Superior temporal gyrus (tissue), 1 donor: ENCODE measurements around the gene EXOSC7.
"Not testable (repeated sequence)": the region's sequence is repeated elsewhere in the genome, so short reads cannot be mapped to it uniquely, and the experiment has no call there.

Experiments used
- DNase-seq: peaks from one replicate; pipeline ENCODE4 v3.0.0-alpha.2; 2016; ENCODE audit errors: extremely low spot score

The EXOSC7 gene

DNA sequence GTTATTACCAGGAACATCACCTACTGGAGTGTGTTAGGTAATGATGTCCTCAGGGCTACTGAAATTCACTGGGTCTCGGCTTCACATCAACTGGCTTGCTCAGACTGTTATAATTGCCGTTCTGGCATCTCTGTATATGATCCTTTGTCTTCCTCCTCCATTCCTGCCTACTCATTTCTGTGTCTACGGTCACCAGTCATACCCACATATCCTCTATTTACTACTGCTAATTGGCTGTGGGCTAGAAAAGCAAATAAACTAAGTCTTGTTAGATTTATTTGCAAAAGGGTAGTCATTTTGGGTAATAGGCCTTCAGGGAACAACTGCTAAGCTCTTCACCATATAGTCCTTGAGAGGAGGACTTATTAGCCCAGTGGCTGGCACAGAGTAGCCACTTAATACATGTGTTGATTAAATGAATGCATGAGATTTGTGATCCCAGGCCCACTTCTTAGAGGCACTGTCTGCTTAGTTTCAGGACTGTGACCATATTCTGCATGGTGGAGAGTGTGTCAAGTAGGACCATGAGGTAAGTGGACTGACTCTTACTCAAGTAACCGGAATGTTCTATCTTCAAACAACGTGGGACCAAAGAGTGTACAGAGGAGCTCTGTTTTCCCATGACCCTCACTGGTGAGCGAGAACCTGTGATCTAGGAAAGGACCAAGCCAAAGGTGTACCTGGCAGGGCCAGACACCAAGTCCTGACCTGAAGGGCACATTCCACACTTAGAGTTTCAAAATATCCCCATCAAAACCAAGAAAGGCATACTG lies 13.2 kb upstream of the EXOSC7 start:
- DNase-seq: no peak

DNA sequence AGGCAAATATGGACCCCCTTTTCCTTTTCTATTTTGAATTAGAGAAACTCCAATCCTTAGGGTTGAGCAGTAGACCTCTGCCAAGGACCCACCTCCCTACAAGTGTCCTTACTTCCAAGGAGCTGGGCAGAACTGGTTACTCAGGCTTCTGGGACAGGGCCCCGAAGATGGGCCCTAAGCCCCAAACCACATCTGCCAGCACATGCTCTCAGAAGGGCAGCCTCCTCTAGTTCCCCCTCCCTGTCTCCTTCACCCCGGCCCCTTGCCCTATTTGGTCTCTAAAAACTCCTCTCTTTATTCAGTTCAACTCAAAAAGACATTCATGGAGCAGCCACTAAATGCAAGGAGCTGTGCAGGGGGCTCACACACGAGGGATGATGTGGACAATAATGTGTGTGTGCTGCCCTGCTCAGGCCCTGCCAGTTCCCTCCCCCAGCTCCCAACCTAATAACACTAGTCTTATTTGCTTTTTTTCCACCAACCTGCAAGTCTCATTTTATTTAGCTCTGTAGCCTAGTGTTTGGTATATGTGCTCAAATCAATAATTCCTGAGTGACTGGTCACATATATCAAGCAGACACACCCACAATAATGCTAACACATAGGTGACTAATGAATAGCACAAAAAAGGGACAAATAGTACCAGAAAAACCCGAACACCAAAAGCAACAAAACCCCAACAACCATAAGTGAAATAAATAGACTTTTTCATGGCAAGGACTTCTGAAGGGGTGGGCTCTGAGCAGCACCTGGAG lies 12.3 kb upstream of the EXOSC7 start:
- DNase-seq: no peak

DNA sequence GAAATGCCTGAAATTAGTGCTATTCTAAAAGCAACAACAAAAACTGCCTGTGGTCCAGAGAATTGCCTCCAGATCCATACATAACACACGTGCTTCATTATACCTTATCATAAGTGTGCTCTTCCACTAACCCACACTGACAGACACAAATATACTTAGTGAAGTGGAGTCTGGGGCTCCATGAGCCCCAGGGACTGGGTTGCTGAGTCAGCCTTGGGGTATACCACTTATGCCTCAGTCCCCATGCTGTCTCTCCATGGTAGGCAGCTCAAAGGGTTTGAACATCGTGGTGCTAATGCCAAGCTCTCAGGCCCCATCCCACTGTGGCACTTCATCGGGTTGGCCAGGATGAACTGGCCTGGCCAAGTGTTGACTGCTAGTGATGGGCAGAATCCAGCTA lies 10.9 kb upstream of the EXOSC7 start:
- DNase-seq: no peak

DNA sequence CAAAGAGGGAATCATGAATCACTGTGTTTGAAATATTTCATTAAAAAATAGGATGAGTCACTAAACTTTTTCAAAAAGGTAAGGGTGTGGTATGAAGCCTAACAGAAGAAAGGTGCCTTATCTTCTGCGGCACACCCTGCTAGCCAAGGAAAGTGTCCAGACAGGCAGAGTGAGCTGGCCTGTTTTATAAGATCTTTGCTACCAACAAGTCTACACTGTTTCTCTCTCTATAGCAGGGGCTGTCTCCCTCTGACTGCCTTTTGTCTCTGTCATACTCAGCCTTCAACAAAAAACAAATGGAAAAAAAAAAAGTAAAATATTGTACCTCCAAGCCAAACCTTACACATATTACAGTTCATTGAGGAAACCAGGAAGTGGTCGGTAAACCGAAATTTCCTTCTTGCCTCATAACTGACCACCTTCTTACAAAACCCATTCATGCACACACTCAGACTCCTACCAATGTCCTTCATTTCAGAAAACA lies 9.2 kb upstream of the EXOSC7 start:
- no peak for DNase-seq

DNA sequence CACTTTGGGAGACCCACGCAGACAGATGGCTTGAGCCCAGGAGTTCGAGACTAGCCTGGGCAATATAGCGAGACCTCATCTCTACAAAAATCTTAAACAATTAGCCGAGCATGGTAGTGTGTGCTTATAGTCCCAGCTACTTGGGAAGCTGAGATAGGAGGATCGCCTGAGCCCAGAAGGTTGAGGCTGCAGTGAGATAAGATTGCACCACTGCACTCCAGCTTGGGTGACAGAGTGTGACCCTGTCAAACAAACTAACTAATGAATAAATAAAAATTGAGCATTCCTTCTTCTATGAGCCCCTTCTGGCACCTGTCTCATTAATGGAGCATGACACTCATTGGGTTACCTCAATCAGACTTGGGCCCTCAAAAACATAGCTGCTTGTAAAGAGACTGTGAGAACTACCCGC lies 7.6 kb upstream of the EXOSC7 start:
- no peak for DNase-seq

DNA sequence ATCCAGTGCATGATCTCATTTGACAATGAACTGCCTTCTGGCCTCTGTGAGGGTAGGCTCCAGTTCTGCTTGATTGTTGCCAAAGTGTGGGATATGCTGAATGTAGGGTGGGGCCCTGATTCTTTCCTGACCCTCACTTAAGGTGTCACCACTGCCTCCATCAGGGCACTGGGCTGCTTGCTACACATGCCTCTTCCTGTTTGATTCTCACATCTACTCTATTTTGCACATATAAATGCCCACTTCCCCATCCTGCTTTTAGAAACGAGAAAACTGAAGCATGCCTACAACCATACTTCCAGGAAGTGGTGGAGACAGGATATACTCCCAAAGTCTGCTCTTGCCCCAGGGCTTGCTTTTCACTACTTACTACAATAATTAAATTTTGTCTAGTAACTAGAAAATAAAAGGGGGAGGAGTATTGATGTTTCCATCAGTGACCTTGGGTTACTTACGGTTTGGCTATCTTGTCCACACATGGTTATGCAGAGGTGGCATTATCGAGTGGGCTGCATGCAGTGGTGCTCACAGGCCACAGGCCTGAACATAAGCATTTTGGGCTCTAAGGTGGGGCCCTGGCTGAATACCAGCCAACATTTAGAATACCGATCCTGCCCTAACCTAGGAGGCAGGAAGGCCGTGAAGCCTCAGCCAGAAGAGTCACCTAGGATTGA lies 6.8 kb upstream of the EXOSC7 start:
- no peak for DNase-seq

DNA sequence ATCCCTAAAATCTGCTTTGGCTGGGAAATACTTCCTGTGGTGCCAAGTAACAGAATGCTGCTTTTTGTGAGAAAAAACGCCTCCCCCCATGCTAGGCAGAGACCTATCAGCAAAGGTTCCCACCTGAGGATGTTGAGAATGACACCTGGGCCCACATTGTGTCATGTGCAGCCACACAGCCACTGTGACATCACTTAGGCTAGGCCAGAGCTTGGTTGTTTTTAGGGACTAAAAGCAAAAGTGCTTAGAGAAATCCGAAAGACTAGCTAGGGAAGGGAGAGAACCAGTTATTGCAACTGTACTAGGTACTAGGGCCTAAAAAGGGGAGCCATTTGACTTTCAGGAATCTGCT lies 6.2 kb upstream of the EXOSC7 start:
- DNase-seq: no peak

DNA sequence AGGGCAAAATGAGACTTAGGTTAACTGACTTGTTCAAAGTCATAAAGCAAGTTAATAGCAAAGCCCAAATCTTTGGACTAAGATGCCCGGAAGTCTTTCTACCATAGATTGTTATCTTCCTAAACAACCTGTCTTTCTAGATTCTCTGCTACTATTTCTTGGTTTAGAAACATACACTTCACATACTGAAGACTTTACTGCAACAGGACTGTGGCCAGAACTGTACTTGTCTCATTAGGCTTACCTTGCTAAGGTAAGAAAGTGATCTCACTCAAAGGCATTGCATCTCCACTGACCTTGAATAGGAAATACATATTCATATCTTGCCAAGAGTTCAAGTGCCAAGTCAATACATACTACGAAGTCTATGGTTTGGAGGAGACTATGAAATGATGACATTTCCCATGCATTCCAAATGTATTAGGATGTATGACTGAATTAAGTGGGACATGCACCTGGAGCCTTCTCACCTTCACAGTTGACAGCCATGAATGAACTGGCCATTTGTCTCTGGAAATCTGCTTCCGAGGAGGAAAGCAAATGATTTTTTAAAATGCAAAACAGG lies 5.0 kb upstream of the EXOSC7 start:
- DNase-seq: no peak

DNA sequence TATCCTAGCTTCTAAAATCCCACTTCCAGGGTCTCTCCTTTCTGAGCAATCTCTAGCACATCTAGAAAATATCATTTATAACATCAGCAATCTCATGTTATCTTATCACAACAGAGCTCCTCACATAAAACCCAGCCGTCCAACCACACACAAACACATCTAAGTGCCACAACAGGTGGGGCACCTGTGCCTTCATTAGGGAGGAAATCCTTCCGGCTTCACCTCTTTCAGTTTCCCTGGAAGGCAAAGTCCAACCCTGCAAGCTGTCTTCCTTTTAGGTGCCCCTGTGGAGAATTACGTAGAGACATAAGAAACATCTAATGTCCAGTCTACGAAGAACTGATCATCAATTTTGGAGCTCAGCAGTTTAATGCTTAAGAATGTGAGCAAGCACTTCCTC lies 1.6 kb upstream of the EXOSC7 start:
- DNase-seq: no peak

DNA sequence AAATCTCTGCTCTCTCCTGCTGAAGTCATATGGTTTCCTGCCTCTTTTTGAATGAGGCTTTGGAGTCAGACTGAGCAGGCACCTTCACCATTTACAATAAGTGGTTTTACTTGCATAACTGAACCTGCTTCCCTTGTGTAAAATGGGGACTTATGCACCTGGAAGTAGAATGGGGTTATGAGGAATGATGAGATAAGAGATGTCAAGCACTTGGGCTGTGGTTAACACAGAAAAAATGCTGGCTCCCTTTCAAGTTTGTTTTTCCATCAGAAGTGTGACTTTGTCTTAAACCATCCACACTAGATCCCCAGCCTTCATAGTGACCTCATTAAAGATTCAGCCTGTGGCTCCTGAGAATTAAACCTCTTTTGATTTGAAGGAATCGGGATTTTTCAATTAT lies 5.2 kb downstream of the EXOSC7 start:
- no peak for DNase-seq

DNA sequence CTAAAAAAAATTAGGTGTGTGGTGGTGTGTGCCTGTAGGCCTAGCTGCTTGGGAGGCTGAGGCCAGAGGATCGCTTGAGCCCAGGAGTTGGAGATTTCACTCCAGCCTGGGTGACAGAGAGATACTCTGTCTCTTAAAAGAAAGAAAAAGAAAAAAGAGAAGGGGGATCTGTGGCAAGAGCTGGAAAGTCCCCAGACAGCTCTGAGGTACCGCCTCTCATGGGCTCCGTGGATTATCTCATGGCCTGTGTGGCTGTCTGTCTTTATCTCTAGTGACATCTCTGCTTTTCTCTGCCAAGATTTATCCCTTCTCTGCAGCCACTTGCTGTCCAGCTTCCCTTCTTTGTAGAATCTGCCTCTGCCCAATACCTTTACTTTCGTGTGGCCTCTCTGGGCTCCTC lies 5.7 kb downstream of the EXOSC7 start:
- DNase-seq: no peak

DNA sequence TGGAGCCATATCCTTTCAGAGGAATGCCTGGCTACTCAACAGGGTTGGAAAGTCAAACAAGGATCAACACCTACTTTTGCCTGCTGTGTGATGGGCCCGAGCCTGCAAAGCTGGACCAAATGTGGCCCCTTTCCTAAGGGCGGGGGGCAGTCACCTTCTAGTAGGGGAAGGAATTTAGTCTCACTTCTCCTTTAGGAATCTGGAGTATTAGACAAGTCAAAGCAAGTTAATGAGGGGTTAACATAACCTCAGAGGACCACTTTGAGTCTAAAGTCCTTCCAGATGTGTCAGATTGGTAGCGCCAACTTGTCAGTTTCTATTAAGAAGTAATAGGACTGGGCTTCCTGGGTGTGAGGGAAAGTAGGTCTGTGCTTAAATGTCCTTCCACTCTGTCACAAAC lies 6.8 kb downstream of the EXOSC7 start:
- DNase-seq: no peak

DNA sequence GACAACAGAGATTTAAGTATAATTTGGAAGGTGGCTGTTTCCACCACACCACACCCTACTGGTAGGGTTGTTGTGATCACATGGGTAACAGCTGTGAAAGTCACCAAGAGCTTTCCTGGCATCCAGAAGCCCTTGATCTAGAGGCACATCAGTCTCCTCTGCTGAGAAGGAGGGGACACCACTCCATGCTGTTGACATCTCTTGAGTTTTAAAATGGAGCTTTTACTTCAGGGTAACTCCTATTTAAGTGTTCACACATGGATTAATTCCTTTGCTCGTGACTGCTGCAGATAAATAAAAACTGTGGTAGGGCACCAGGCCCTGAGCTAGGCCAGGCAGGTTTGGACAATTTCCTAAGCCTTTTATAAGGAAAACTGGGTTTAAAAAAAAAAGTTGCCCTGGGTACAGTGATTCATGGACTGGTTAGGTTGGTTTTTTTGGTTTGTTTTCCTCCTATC lies 7.5 kb downstream of the EXOSC7 start:
- no peak for DNase-seq

DNA sequence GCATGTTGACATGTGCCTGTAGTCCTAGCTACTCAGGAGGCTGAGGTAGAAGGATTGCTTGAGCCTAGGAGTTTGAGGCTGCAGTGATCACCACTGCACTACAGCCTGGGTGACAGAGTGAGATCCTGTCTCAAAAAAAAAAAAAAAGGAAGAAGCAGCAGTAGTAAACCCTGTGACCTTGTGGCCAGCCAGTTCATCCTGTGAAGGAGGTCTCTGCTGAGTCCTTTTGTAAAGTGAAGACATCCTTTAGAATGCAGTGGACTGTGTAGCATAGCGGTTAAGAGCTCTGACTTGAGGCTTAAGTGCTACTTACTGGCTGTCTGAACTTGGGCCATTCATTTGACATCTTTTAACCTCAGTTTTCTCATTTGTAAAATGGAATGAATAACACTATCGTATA lies 8.3 kb downstream of the EXOSC7 start:
- DNase-seq: no peak

DNA sequence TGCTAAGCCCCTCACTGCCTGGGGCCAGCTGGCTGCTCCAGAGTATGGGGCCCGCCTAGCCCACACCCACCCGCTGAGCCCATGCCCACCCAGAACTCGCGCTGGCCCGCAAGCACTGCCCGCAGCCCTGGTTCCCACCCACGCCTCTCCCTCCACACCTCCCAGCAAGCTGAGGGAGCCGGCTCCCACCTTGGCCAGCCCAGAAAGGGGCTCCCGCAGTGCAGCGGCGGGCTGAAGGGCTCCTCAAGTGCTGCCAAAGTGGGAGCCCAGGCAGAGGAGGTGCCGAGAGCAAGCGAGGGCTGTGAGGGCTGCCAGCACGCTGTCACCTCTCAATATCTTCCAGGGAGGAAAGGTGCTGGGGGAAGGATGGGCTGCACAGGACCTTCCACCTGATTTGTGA lies 10.3 kb downstream of the EXOSC7 start:
- not testable (repeated sequence) for DNase-seq

DNA sequence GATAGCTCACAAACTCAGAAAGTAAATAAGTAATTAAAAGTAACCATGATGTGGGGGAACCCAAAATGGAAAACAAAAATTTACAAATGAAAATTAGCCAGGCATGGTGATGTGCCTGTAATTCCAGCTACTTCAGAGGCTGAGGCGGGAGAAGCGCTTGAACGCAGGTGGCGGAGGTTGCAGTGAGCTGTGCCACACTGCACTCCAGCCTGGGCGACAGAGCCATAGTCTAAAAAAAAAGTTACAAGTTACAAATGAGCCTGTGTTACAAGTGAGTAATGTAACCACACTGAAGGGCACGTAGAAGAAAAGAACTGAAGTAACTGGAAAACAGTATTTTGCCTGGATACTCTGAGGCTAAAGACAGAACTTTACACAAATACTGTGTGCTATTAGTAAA lies 11.3 kb downstream of the EXOSC7 start:
- DNase-seq: no peak

DNA sequence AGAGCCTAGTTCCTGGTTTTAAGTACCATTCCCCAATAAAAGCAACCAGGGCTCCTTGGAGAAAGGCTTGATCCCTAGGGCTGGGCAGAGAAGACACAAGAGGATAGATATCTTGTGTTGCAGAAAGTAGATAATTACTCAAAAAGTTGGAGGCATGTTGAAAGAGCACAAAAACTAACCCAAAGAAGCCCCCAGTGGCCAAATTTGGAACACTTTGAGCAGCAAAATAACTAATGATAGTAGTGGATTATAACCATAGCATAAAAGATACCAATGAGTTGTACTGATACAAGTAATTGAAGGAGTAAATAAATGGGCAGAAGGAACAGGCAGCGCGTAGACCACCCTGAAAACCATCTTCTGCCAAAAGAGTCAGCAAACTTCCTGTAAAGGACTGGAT lies 12.0 kb downstream of the EXOSC7 start:
- no peak for DNase-seq

DNA sequence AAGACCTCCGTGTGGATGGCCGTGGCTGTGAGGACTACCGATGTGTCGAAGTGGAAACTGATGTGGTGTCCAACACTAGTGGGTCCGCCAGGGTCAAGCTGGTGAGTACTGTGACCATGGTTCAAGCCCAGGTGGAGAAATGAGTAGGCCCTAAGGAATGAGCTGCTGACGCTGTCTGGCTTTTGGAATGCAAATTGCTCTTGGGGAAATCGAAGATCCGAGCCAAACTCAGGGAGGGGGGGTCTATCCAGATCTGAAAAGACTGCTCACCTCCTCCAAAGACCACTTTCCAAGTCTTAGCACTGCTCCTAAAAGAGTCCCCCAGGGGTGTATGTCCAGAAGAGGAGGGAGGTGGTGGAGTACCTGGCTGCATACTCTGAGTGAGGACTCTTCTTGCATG lies 13.1 kb downstream of the EXOSC7 start:
- no peak for DNase-seq

DNA sequence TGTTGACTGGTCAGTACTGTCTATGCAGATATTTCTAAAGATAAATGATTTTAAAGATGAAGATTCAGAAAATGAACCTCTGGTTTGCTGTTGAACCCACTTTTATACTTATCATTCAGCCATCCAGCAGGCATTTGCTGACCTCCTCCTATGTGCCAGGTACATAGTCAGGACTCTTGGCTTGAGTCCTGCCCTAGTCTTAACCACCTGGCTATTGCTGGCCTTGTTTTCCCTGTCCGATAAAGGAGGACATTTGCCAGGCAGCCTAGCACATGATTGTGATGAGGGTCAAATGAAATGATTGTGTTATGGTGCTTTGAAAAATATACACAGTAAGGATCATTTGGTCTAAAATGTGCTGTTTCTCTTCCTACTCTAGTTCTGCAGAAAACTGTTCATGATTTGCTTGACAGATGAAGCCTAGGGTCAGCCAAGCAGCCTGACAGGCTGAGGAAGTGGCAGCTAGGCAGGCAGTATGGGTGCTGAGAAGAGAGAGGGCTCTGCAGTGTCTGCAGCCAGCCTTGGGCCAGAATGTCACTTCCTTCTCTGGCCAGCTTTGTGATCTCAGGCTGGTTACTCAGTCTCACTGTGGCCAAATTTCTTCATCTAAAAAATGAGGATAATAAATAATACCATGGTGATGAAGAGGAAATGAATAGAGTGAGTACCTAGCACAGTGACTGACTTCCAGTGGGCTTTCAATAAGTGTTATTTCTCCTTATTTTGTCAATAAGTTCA lies 13.8 kb downstream of the EXOSC7 start:
- DNase-seq: no peak

DNA sequence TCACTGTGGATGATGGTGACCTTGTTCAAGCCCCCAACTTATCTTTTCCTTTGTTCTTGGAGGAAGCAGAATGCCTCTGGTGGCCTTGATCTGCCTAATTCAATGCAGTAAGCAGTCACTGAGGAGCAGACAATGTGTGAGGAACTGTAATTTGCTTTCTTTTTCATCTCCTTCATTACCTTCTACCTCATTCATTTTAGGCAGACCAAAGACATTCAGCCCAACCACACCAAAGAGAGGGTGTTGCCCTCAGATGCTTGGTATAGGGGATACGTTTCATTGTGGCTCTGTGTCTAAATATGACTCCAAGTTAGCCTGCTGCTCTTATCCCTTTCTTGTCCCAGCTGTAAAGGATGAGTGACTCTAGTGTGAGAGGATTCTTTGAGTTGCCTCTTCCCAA lies 15.3 kb downstream of the EXOSC7 start:
- no peak for DNase-seq

DNA sequence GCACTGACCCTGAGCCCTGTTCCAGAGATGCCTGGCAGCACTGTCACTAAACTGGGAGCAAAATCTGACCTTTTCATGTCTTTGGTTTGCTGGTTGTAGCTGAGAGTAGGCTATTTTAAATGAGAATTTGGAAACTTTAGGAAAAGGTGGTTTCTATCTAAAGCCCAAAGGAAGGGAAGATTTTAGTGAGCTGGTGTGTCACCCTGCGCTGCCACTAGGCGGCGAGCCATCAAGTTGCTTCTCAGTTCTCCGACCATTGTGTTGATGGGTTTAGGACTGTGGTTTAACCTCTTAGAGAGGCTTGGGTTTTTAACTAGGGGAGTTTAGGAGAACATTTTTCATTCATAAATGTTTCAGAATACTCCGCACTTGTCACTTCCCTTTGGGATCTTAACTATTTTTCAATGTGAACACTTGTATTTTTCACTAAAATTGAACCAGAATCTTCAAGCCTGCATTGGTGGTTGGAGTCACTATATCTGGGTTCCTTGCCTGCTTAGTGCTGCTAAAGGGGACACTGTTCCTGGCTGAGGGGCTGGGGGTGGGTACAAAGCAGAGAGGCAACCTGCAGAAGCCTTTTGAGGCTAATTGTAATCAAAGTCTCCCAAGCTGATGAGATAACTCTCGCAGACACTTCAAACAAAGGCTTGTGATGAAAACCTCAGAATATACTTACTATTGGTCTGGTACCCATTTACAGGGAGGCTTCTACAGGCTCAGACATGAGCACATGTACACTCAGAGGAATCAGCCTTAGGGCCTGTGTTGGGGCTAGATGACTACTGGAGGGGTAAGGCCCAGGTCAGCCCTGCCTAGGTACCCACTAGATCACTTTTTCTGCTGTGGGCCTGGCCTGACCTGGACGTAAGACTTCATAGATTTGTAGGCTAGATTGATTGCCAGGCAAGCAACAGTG lies 16.8 kb downstream of the EXOSC7 start:
- DNase-seq: no peak
